ENCODE results near the gene KCNK15.

The KCNK15 gene

GRCh38 chr20:44717986-44718385, 27.7 kb upstream of the KCNK15 start:
- Histone ChIP-seq H3K4me1 (ENCODE audit: insufficient read depth, low read length) (peaks cover 24% of the 10 kb centered on the region), H3K27ac (ENCODE audit: low read depth, low read length) (no peak overlapping the region), H3K9me3 (ENCODE audit: low read length) (no peaks in the 10 kb centered on the region), H3K4me3 (ENCODE audit: low read depth in 1 of 2, low read length in 2 of 2) (no peak overlapping the region), H3K36me3 (ENCODE audit: insufficient read depth, low read length) (no peaks in the 10 kb centered on the region), H3K9ac (ENCODE audit: low read length) (no peak overlapping the region), H3K27me3 (ENCODE audit: control insufficient read depth in 1 of 2, insufficient read depth in 2 of 2, low read length in 2 of 2) (no peaks in the 10 kb centered on the region)

GRCh38 chr20:44719841-44720240, 25.8 kb upstream of the KCNK15 start:
- Histone ChIP-seq H3K9me3 (ENCODE audit: low read length) (no peaks in the 10 kb centered on the region), H3K4me3 (ENCODE audit: low read depth in 1 of 2, low read length in 2 of 2) (no peak overlapping the region), H3K27ac (ENCODE audit: low read depth, low read length) (no peak overlapping the region), H3K4me1 (ENCODE audit: insufficient read depth, low read length) (peaks cover 17% of the 10 kb centered on the region), H3K27me3 (ENCODE audit: control insufficient read depth in 1 of 2, insufficient read depth in 2 of 2, low read length in 2 of 2) (peaks cover 0 to 5% of the 10 kb centered on the region in 2 donors), H3K36me3 (ENCODE audit: insufficient read depth, low read length) (no peaks in the 10 kb centered on the region), H3K9ac (ENCODE audit: low read length) (no peak overlapping the region)

GRCh38 chr20:44720621-44720996, 25.1 kb upstream of the KCNK15 start:
- Histone ChIP-seq H3K9me3 (ENCODE audit: low read length) (no peaks in the 10 kb centered on the region), H3K4me3 (ENCODE audit: low read depth in 1 of 2, low read length in 2 of 2) (no peak overlapping the region), H3K4me1 (ENCODE audit: insufficient read depth, low read length) (peaks cover 9% of the 10 kb centered on the region), H3K9ac (ENCODE audit: low read length) (no peak overlapping the region), H3K27me3 (ENCODE audit: control insufficient read depth in 1 of 2, insufficient read depth in 2 of 2, low read length in 2 of 2) (peaks cover 0 to 7% of the 10 kb centered on the region in 2 donors), H3K36me3 (ENCODE audit: insufficient read depth, low read length) (no peaks in the 10 kb centered on the region), H3K27ac (ENCODE audit: low read depth, low read length) (no peak overlapping the region)

- no peak overlapping the region for H3K9ac ChIP-seq (ENCODE audit: low read length)
- H3K27ac ChIP-seq (ENCODE audit: low read depth, low read length) = no peak overlapping the region
- H3K27me3 ChIP-seq (ENCODE audit: control insufficient read depth in 1 of 2, insufficient read depth in 2 of 2, low read length in 2 of 2) = peaks cover 0 to 7% of the 10 kb centered on the region in 2 donors
- peaks cover 5% of the 10 kb centered on the region for H3K4me1 ChIP-seq (ENCODE audit: insufficient read depth, low read length)
- H3K36me3 ChIP-seq (ENCODE audit: insufficient read depth, low read length) = no peaks in the 10 kb centered on the region
- no peak overlapping the region for H3K4me3 ChIP-seq (ENCODE audit: low read depth in 1 of 2, low read length in 2 of 2)
- no peaks in the 10 kb centered on the region for H3K9me3 ChIP-seq (ENCODE audit: low read length)
These were observed 24.5 kb upstream of the KCNK15 start for GRCh38 chr20:44720997-44721784.

- Histone ChIP-seq H3K36me3 (ENCODE audit: insufficient read depth, low read length) (no peaks in the 10 kb centered on the region), H3K4me1 (ENCODE audit: insufficient read depth, low read length) (peaks cover 5% of the 10 kb centered on the region), H3K9ac (ENCODE audit: low read length) (no peak overlapping the region), H3K9me3 (ENCODE audit: low read length) (no peaks in the 10 kb centered on the region), H3K4me3 (ENCODE audit: low read depth in 1 of 2, low read length in 2 of 2) (no peak overlapping the region), H3K27ac (ENCODE audit: low read depth, low read length) (no peak overlapping the region), H3K27me3 (ENCODE audit: control insufficient read depth in 1 of 2, insufficient read depth in 2 of 2, low read length in 2 of 2) (peaks cover 0 to 7% of the 10 kb centered on the region in 2 donors)
These were observed 23.9 kb upstream of the KCNK15 start for GRCh38 chr20:44721785-44722054.

GRCh38 chr20:44722990-44723389, 22.7 kb upstream of the KCNK15 start:
- Histone ChIP-seq H3K27ac (ENCODE audit: low read depth, low read length) (no peak overlapping the region), H3K4me3 (ENCODE audit: low read depth in 1 of 2, low read length in 2 of 2) (no peak overlapping the region), H3K4me1 (ENCODE audit: insufficient read depth, low read length) (peaks cover 5% of the 10 kb centered on the region), H3K9ac (ENCODE audit: low read length) (no peak overlapping the region), H3K9me3 (ENCODE audit: low read length) (no peaks in the 10 kb centered on the region), H3K36me3 (ENCODE audit: insufficient read depth, low read length) (no peaks in the 10 kb centered on the region), H3K27me3 (ENCODE audit: control insufficient read depth in 1 of 2, insufficient read depth in 2 of 2, low read length in 2 of 2) (peaks cover 0 to 7% of the 10 kb centered on the region in 2 donors)

- Histone ChIP-seq H3K27ac (ENCODE audit: low read depth, low read length) (no peak overlapping the region), H3K36me3 (ENCODE audit: insufficient read depth, low read length) (no peaks in the 10 kb centered on the region), H3K9ac (ENCODE audit: low read length) (no peak overlapping the region), H3K27me3 (ENCODE audit: control insufficient read depth in 1 of 2, insufficient read depth in 2 of 2, low read length in 2 of 2) (peaks cover 0 to 7% of the 10 kb centered on the region in 2 donors), H3K4me3 (ENCODE audit: low read depth in 1 of 2, low read length in 2 of 2) (no peak overlapping the region), H3K4me1 (ENCODE audit: insufficient read depth, low read length) (peaks cover 5% of the 10 kb centered on the region), H3K9me3 (ENCODE audit: low read length) (no peaks in the 10 kb centered on the region)
These were observed 22.3 kb upstream of the KCNK15 start for GRCh38 chr20:44723391-44723790.

GRCh38 chr20:44723798-44724362, 21.8 kb upstream of the KCNK15 start:
- H3K4me3 ChIP-seq (ENCODE audit: low read depth in 1 of 2, low read length in 2 of 2) = no peak overlapping the region
- H3K4me1 ChIP-seq (ENCODE audit: insufficient read depth, low read length) = peaks cover 5% of the 10 kb centered on the region
- no peak overlapping the region for H3K27ac ChIP-seq (ENCODE audit: low read depth, low read length)
- no peaks in the 10 kb centered on the region for H3K36me3 ChIP-seq (ENCODE audit: insufficient read depth, low read length)
- H3K9me3 ChIP-seq (ENCODE audit: low read length) = no peaks in the 10 kb centered on the region
- no peak overlapping the region for H3K9ac ChIP-seq (ENCODE audit: low read length)
- peaks cover 0 to 7% of the 10 kb centered on the region in 2 donors for H3K27me3 ChIP-seq (ENCODE audit: control insufficient read depth in 1 of 2, insufficient read depth in 2 of 2, low read length in 2 of 2)

- Histone ChIP-seq H3K4me3 (ENCODE audit: low read depth in 1 of 2, low read length in 2 of 2) (no peak overlapping the region), H3K27me3 (ENCODE audit: control insufficient read depth in 1 of 2, insufficient read depth in 2 of 2, low read length in 2 of 2) (peaks cover 0 to 7% of the 10 kb centered on the region in 2 donors), H3K4me1 (ENCODE audit: insufficient read depth, low read length) (peaks cover 11% of the 10 kb centered on the region), H3K27ac (ENCODE audit: low read depth, low read length) (no peak overlapping the region), H3K9me3 (ENCODE audit: low read length) (no peaks in the 10 kb centered on the region), H3K9ac (ENCODE audit: low read length) (no peak overlapping the region), H3K36me3 (ENCODE audit: insufficient read depth, low read length) (no peaks in the 10 kb centered on the region)
These were observed 21.1 kb upstream of the KCNK15 start for GRCh38 chr20:44724423-44725091.

- Histone ChIP-seq H3K36me3 (ENCODE audit: insufficient read depth, low read length) (no peaks in the 10 kb centered on the region), H3K27me3 (ENCODE audit: control insufficient read depth in 1 of 2, insufficient read depth in 2 of 2, low read length in 2 of 2) (peaks cover 0 to 7% of the 10 kb centered on the region in 2 donors), H3K4me1 (ENCODE audit: insufficient read depth, low read length) (peaks cover 6% of the 10 kb centered on the region), H3K9ac (ENCODE audit: low read length) (no peak overlapping the region), H3K27ac (ENCODE audit: low read depth, low read length) (no peak overlapping the region), H3K9me3 (ENCODE audit: low read length) (no peaks in the 10 kb centered on the region), H3K4me3 (ENCODE audit: low read depth in 1 of 2, low read length in 2 of 2) (no peak overlapping the region)
These were observed 19.8 kb upstream of the KCNK15 start for GRCh38 chr20:44725837-44726236.

- Histone ChIP-seq H3K9ac (ENCODE audit: low read length) (no peak overlapping the region), H3K27ac (ENCODE audit: low read depth, low read length) (no peak overlapping the region), H3K9me3 (ENCODE audit: low read length) (no peaks in the 10 kb centered on the region), H3K36me3 (ENCODE audit: insufficient read depth, low read length) (no peaks in the 10 kb centered on the region), H3K4me3 (ENCODE audit: low read depth in 1 of 2, low read length in 2 of 2) (no peak overlapping the region), H3K27me3 (ENCODE audit: control insufficient read depth in 1 of 2, insufficient read depth in 2 of 2, low read length in 2 of 2) (peaks cover 0 to 7% of the 10 kb centered on the region in 2 donors), H3K4me1 (ENCODE audit: insufficient read depth, low read length) (peaks cover 6% of the 10 kb centered on the region)
These were observed 18.6 kb upstream of the KCNK15 start for GRCh38 chr20:44727039-44727438.

Measured in muscle layer of colon (tissue), 2 donors.